Heart right ventricle (tissue), 16 donors: ENCODE measurements around the gene HAPLN3. TPM values are rescaled to one million over a fixed set of nuclear protein-coding genes. Genes with fewer than 3 reads are reported as not detected.

Experiments used
- ATAC-seq, 8 donors: fragments of 200-7000 bp; cut with Tn5 transposase; one replicate each; pipeline ENCODE4 v1.9.1; 2020; ENCODE audit warnings: mild to moderate bottlenecking in 8 of 8, moderate library complexity in 8 of 8, moderate number of reproducible peaks in 1 of 8
- DNase-seq, 2 donors: peaks; one replicate each; pipeline ENCODE4 v3.0.0-alpha.2; 2020
- H3K27ac ChIP-seq, 10 donors: fragments of 200-600 bp; sonication (generic) in 2 of 10; one replicate each; pipeline versions ENCODE4 v1.5.0 to v1.8.0; 2020 to 2022; ENCODE audit warnings: mild to moderate bottlenecking in 3 of 10
- H3K27me3 ChIP-seq, 7 donors: fragments of 200-600 bp; one replicate each; pipeline ENCODE4 v1.8.0; 2021 to 2022; ENCODE audit warnings: mild to moderate bottlenecking in 2 of 7
- H3K36me3 ChIP-seq, 9 donors: fragments of 200-600 bp; sonication (generic) in 1 of 9; one replicate each; pipeline versions ENCODE4 v1.5.0 to v1.8.0; 2020 to 2022; ENCODE audit warnings: mild to moderate bottlenecking in 2 of 9
- H3K4me1 ChIP-seq, 9 donors: fragments of 200-600 bp; sonication (generic) in 1 of 9; one replicate each; pipeline versions ENCODE4 v1.5.0 to v1.8.0; 2020 to 2022; ENCODE audit warnings: mild to moderate bottlenecking in 4 of 9
- H3K4me3 ChIP-seq, 10 donors: fragments of 200-600 bp; sonication (generic) in 2 of 10; one replicate each; pipeline versions ENCODE4 v1.5.0 to v1.8.0; 2020 to 2022; ENCODE audit warnings: mild to moderate bottlenecking in 7 of 10, moderate library complexity in 2 of 10
- H3K9me3 ChIP-seq, 11 donors: fragments of 200-600 bp in 10 of 11; sonication (generic) in 2 of 11; one replicate each; pipeline versions ENCODE4 v1.5.0 to v1.8.0; 2013 to 2022; ENCODE audit warnings: mild to moderate bottlenecking in 2 of 11, control low read depth in 1 of 11, moderate library complexity in 1 of 11
- WGBS, 2 donors: extraction: QIAGEN DNeasy Blood & Tissue Kit; methylation state at CpG; one replicate each; pipeline ENCODE4 v1.1.7; 2013; ENCODE audit warnings: inconsistent platforms in 1 of 2; 5-methylcytosine and 5-hydroxymethylcytosine counted together
- intact Hi-C, 10 donors: fragments of 100-400 bp; cut with DNase I; formaldehyde crosslinking; loops; one replicate each; pipeline versions ENCODE4 v1.11.1 to v1.14.2; 2022
- polyA plus RNA-seq, 2 donors: library from polyadenylated mRNA; stranded (reverse); fragments of 200-250 nt; gene quantifications; one replicate each; pipeline ENCODE4 v1.2.3, GENCODE V29; 2013
- total RNA-seq, 10 donors: library from RNA; stranded (reverse); fragmentation: NEBNext Ultra II Directional in 3 of 10; extraction: Animal tissue kit (Norgen Biotek cat#: 25700) in 3 of 10; gene quantifications; one replicate each; pipeline versions ENCODE4 v1.2.1 to v1.2.4, GENCODE V29; 2021 to 2023
- TF ChIP-seq, protein P1 (sequence below), 9 donors: fragments of 200-600 bp; sonication (generic) in 2 of 9; IDR thresholded peaks; one replicate each; pipeline versions ENCODE4 v1.5.0 to v1.8.0; 2021 to 2022; ENCODE audit warnings: antibody characterized with exemption in 9 of 9, mild to moderate bottlenecking in 5 of 9, moderate library complexity in 1 of 9
- donor health status: Arrhythmogenic right ventricular cardiomyopathy.
- donor health status: ischemic (EF 13 %, LVEDD 7.1; RV severe dilation, severe dysfunction).
- donor health status: healthy with polysubstance abuse.
- donor health status: DM: no; HTN: yes; CAD: no.
- donor health status: DM: no; HTN: no; CAD: no.
- donor health status: ischemic (EF 25% LVEDD 6.9; RV normal size, moderate dysfunction).
- donor health status: ischemic (EF 25% LVEDD 5.7; RV mildly dilated, moderate dysfunction).
- donor health status: healthy.
- donor health status: DM: yes; HTN: yes; CAD: no.
- donor health status: Ischemic cardiomyopathy.
- donor health status: ischemic (EF 35%, LVEDD 5.7; RV mildly dilated, moderate dysfunction).
- donor health status: nonischemic (EF 11% LVEDD 7.7; RV severe dilation, severe dysfunction).
- donor health status: DM: yes; HTN: yes; CAD: no.
- donor health status: PGD.
- donor health status: ischemic (EF 29% LVEDD 5.4; RV normal size, mild dysfunction).
- donor health status: nonischemic (EF 23%, LVEDD 6.1; RV moderate dilation, normal function).

HAPLN3 gene
- total and polyA plus RNA-seq, 12 donors = 1.2 to 25.8 (median 3.8) TPM

- DNase-seq (no peak), ATAC-seq (no peak)
- Histone ChIP-seq H3K4me1 (no peaks in the 10 kb centered on the region), H3K27ac (no peak overlapping the region), H3K36me3 (no peaks in the 10 kb centered on the region), H3K9me3 (no peaks in the 10 kb centered on the region), H3K27me3 (no peaks in the 10 kb centered on the region), H3K4me3 (no peak overlapping the region)
- TF ChIP-seq, protein P1, sequence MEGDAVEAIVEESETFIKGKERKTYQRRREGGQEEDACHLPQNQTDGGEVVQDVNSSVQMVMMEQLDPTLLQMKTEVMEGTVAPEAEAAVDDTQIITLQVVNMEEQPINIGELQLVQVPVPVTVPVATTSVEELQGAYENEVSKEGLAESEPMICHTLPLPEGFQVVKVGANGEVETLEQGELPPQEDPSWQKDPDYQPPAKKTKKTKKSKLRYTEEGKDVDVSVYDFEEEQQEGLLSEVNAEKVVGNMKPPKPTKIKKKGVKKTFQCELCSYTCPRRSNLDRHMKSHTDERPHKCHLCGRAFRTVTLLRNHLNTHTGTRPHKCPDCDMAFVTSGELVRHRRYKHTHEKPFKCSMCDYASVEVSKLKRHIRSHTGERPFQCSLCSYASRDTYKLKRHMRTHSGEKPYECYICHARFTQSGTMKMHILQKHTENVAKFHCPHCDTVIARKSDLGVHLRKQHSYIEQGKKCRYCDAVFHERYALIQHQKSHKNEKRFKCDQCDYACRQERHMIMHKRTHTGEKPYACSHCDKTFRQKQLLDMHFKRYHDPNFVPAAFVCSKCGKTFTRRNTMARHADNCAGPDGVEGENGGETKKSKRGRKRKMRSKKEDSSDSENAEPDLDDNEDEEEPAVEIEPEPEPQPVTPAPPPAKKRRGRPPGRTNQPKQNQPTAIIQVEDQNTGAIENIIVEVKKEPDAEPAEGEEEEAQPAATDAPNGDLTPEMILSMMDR (IDR thresholded peaks at IDR 0.05) = no peak
- intact Hi-C loops = no loop called here
- WGBS, 2 donors = 37 to 43% methylated on average over 4 of the region's 4 CpGs
These were observed 30.4 kb downstream of the HAPLN3 start for GRCh38 chr15:88864861-88865497.

DNA sequence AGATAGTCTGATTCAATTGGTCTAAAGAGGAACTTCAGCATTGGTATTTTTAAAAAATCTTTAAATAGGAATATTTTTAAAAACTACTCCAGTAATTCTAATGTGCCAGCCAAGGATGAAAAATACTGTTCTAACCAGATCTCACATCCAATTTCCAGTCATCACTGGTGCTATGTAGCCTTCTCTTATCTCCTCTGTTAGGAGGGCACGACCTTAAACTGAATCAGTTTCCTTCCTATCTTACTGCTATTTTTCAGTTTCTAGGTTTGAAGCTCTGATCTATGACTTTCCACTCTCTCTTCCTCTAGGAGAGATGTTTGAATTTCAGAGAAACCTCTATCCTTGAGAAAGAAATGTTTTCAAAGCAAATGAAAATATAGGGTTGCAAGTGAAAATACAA is 31.9 kb downstream of the HAPLN3 start:
- Histone ChIP-seq H3K27ac (no peak overlapping the region), H3K4me1 (no peaks in the 10 kb centered on the region), H3K4me3 (no peak overlapping the region), H3K27me3 (peaks cover 0 to 7% (median 0%) of the 10 kb centered on the region in 7 donors), H3K9me3 (no peaks in the 10 kb centered on the region), H3K36me3 (no peaks in the 10 kb centered on the region)
- DNase-seq = no peak
- intact Hi-C loops = no loop called here
- TF ChIP-seq, protein P1 (IDR thresholded peaks at IDR 0.05) = no peak
- no peak for ATAC-seq
- 48 to 58% methylated on average over 1 of the region's 1 CpG for WGBS, 2 donors

- intact Hi-C loops = no loop called here
- TF ChIP-seq, protein P1 (IDR thresholded peaks at IDR 0.05) = no peak
- Histone ChIP-seq H3K27ac (no peak overlapping the region), H3K4me3 (no peak overlapping the region), H3K9me3 (no peaks in the 10 kb centered on the region), H3K36me3 (no peaks in the 10 kb centered on the region), H3K27me3 (peaks cover 0 to 12% (median 0%) of the 10 kb centered on the region in 7 donors), H3K4me1 (no peaks in the 10 kb centered on the region)
- ATAC-seq (no peak), DNase-seq (no peak)
- WGBS, 2 donors = 76 to 79% methylated on average over 7 of the region's 7 CpGs
These were observed 35.1 kb downstream of the HAPLN3 start for GRCh38 chr15:88860212-88860611.

DNA sequence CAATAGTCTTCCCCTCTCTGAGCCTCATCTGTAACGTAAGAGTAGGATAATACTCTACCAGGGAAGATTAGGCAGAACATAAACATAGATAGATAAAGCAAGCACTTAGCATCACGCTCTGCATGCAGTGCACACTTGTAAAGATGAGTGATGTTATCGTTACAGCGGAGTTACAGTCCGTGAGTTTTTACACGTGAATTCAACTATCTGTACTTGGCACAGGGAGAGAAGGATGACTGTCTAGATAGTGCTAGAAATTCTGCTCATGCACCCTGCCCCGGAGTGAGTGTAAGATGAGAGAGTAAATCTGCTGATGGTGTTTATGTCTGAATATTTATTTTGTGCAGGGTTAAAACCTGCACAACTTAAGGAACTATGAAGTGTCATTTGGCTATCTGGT is 35.8 kb downstream of the HAPLN3 start:
- TF ChIP-seq, protein P1 (IDR thresholded peaks at IDR 0.05) = no peak
- Histone ChIP-seq H3K9me3 (peaks cover 0 to 2% (median 0%) of the 10 kb centered on the region in 11 donors), H3K27ac (no peak overlapping the region), H3K27me3 (peaks cover 0 to 15% (median 0%) of the 10 kb centered on the region in 7 donors), H3K4me1 (no peaks in the 10 kb centered on the region), H3K36me3 (no peaks in the 10 kb centered on the region), H3K4me3 (no peak overlapping the region)
- intact Hi-C loops = no loop called here
- ATAC-seq (no peak), DNase-seq (no peak)
- WGBS, 2 donors = 42 to 45% methylated on average over 7 of the region's 7 CpGs
